Osteocyte (in vitro differentiated cells): ENCODE results near the gene SH3PXD2A. TPM values are rescaled to one million over a fixed set of nuclear protein-coding genes. Genes with fewer than 3 reads are reported as not detected.

Experiments used
- DNase-seq: peaks from one replicate; pipeline ENCODE4 v3.0.0; 2021; ENCODE audit warnings: mixed read lengths; ENCODE audit not compliant: unreplicated experiment; ENCODE audit errors: extremely low spot score
- H3K27ac Mint-ChIP-seq: one replicate; pipeline ENCODE4 v1.8.0; 2021; ENCODE audit warnings: mild to moderate bottlenecking, mixed read lengths; ENCODE audit not compliant: unreplicated experiment
- H3K27me3 Mint-ChIP-seq: one replicate; pipeline ENCODE4 v1.8.0; 2021; ENCODE audit warnings: mixed read lengths; ENCODE audit not compliant: unreplicated experiment
- H3K36me3 Mint-ChIP-seq: one replicate; pipeline ENCODE4 v1.8.0; 2021; ENCODE audit warnings: mixed read lengths; ENCODE audit not compliant: unreplicated experiment
- H3K4me1 Mint-ChIP-seq: one replicate; pipeline ENCODE4 v1.8.0; 2021; ENCODE audit warnings: mixed read lengths; ENCODE audit not compliant: unreplicated experiment
- H3K4me3 Mint-ChIP-seq: one replicate; pipeline ENCODE4 v1.8.0; 2021; ENCODE audit warnings: mild to moderate bottlenecking, moderate library complexity, mixed read lengths; ENCODE audit not compliant: unreplicated experiment
- H3K9me3 Mint-ChIP-seq: one replicate; pipeline ENCODE4 v1.8.0; 2021; ENCODE audit warnings: mixed read lengths; ENCODE audit not compliant: unreplicated experiment
- CTCF ChIP-seq: fragments of 200-600 bp; sonication (generic); IDR thresholded peaks from 2 replicates; pipeline ENCODE4 v1.5.0; 2021; ENCODE audit warnings: antibody characterized with exemption, mild to moderate bottlenecking, moderate library complexity
- total RNA-seq: library from RNA; stranded (reverse); gene quantifications from 2 replicates; pipeline ENCODE4 v1.2.1, GENCODE V29; 2021

The SH3PXD2A gene
- total RNA-seq, 1 donor from 2014 or later, result 43.0 TPM

GRCh38 chr10:103692436-103692951, 162.9 kb downstream of the SH3PXD2A start:
- TF ChIP-seq CTCF, result no peak
- Mint-ChIP-seq H3K4me1 (peaks cover 26% of the 10 kb centered on the region), H3K4me3 (peak overlapping the region; percentile 50), H3K27ac (no peak overlapping the region), H3K36me3 (no peaks in the 10 kb centered on the region), H3K27me3 (peaks cover 14% of the 10 kb centered on the region), H3K9me3 (no peaks in the 10 kb centered on the region)
- DNase-seq, result no peak

GRCh38 chr10:103691723-103692435, 163.5 kb downstream of the SH3PXD2A start:
- DNase-seq, result no peak
- H3K27ac Mint-ChIP-seq, result no peak overlapping the region

GRCh38 chr10:103691267-103691666, 164.1 kb downstream of the SH3PXD2A start:
- TF ChIP-seq CTCF, result no peak
- H3K27me3 Mint-ChIP-seq, result peaks cover 16% of the 10 kb centered on the region
- no peak overlapping the region for H3K27ac Mint-ChIP-seq
- H3K4me3 Mint-ChIP-seq, result peak overlapping the region; percentile 0
- H3K4me1 Mint-ChIP-seq, result peaks cover 20% of the 10 kb centered on the region
- no peak for DNase-seq
- H3K36me3 Mint-ChIP-seq, result no peaks in the 10 kb centered on the region
- no peaks in the 10 kb centered on the region for H3K9me3 Mint-ChIP-seq

More at GRCh38 chr10:103691723-103692435, 163.5 kb downstream of the SH3PXD2A start:
- peaks cover 16% of the 10 kb centered on the region for H3K27me3 Mint-ChIP-seq
- H3K4me1 Mint-ChIP-seq, result peaks cover 25% of the 10 kb centered on the region
- H3K9me3 Mint-ChIP-seq, result no peaks in the 10 kb centered on the region
- no peak for TF ChIP-seq CTCF
- peak overlapping the region; percentile 0 for H3K4me3 Mint-ChIP-seq
- H3K36me3 Mint-ChIP-seq, result no peaks in the 10 kb centered on the region

- H3K36me3 Mint-ChIP-seq, result no peaks in the 10 kb centered on the region
- no peak overlapping the region for H3K4me3 Mint-ChIP-seq
- peaks cover 14% of the 10 kb centered on the region for H3K4me1 Mint-ChIP-seq
- peaks cover 16% of the 10 kb centered on the region for H3K27me3 Mint-ChIP-seq
- TF ChIP-seq CTCF, result no peak
- H3K9me3 Mint-ChIP-seq, result no peaks in the 10 kb centered on the region
- no peak overlapping the region for H3K27ac Mint-ChIP-seq
- no peak for DNase-seq
These were observed 165.1 kb downstream of the SH3PXD2A start for GRCh38 chr10:103690281-103690680.

GRCh38 chr10:103688491-103688890, 166.9 kb downstream of the SH3PXD2A start:
- no peak for DNase-seq
- H3K27ac Mint-ChIP-seq, result no peak overlapping the region

More at GRCh38 chr10:103688491-103688890, 166.9 kb downstream of the SH3PXD2A start:
- Mint-ChIP-seq H3K27me3 (peaks cover 15% of the 10 kb centered on the region), H3K36me3 (no peaks in the 10 kb centered on the region), H3K9me3 (no peaks in the 10 kb centered on the region), H3K4me1 (peaks cover 9% of the 10 kb centered on the region), H3K4me3 (no peak overlapping the region)
- TF ChIP-seq CTCF, result no peak
